ENCODE data around the gene VCPKMT.

The VCPKMT gene

GRCh38 chr14:50116181-50116956 is at the start of gene VCPKMT:
VCPKMT (minus strand) TSS chr14:50116572; CDS start chr14:50116552, 20 bp downstream.
- DNase-seq, result peak; percentile 96

GRCh38 chr14:50156111-50156510 is 39.7 kb upstream of the VCPKMT start:
- DNase-seq, result no peak

- DNase-seq, result no peak
Measured at GRCh38 chr14:50148799-50149198, 32.4 kb upstream of the VCPKMT start.

- DNase-seq, result no peak
Measured at GRCh38 chr14:50139192-50139591, 22.8 kb upstream of the VCPKMT start.

GRCh38 chr14:50127802-50128201 is 11.4 kb upstream of the VCPKMT start:
- DNase-seq, result no peak

- DNase-seq, result no peak
Measured at GRCh38 chr14:50123062-50123461, 6.7 kb upstream of the VCPKMT start.

GRCh38 chr14:50122291-50122690 is 5.9 kb upstream of the VCPKMT start:
- DNase-seq, result no peak

- DNase-seq, result no peak
Measured at GRCh38 chr14:50121486-50121885, 5.1 kb upstream of the VCPKMT start.

- DNase-seq, result no peak
Measured at GRCh38 chr14:50117456-50117855, 1.1 kb upstream of the VCPKMT start.

- no peak for DNase-seq
Measured at GRCh38 chr14:50116966-50117365, 594 bp upstream of the VCPKMT start.

GRCh38 chr14:50113381-50114035 is 2.9 kb downstream of the VCPKMT start:
- no peak for DNase-seq

GRCh38 chr14:50110323-50111037 is 5.9 kb downstream of the VCPKMT start:
- DNase-seq, result no peak

- DNase-seq, result no peak
Measured at GRCh38 chr14:50109342-50109741, 7.0 kb downstream of the VCPKMT start.

GRCh38 chr14:50107850-50108249 is 8.5 kb downstream of the VCPKMT start:
- DNase-seq, result no peak

GRCh38 chr14:50106178-50106577 is 10.2 kb downstream of the VCPKMT start:
- DNase-seq, result no peak

- DNase-seq, result no peak
Measured at GRCh38 chr14:50103558-50103957, 12.8 kb downstream of the VCPKMT start.

- DNase-seq, result no peak
Measured at GRCh38 chr14:50101417-50101816, 15.0 kb downstream of the VCPKMT start.

- DNase-seq, result no peak
Measured at GRCh38 chr14:50100805-50101204, 15.6 kb downstream of the VCPKMT start.

- no peak for DNase-seq
Measured at GRCh38 chr14:50099335-50099734, 17.0 kb downstream of the VCPKMT start.

GRCh38 chr14:50095895-50096294 is 20.5 kb downstream of the VCPKMT start:
- DNase-seq, result no peak

- DNase-seq, result no peak
Measured at GRCh38 chr14:50094056-50094755, 22.2 kb downstream of the VCPKMT start.

GRCh38 chr14:50093496-50093895 is 22.9 kb downstream of the VCPKMT start:
- DNase-seq, result no peak

GRCh38 chr14:50092006-50092555 is 24.3 kb downstream of the VCPKMT start:
- no peak for DNase-seq

Data from NCI-H1105 (cell line).